IPS DF 6.9 (cell line): ENCODE measurements around the gene CMTM2.
"Not testable (repeated sequence)": the region's sequence is repeated elsewhere in the genome, so short reads cannot be mapped to it uniquely, and the experiment has no call there.

Source experiments
- DNase-seq: peaks from one replicate; pipeline ENCODE4 v3.0.0-alpha.2; 2013; ENCODE audit warnings: low read depth, low spot score
- H3K27ac ChIP-seq: one replicate; pipeline ENCODE4 v1.5.1; 2013; ENCODE audit warnings: low read length, control low read depth
- H3K27me3 ChIP-seq: 2 replicates; pipeline ENCODE4 v1.6.1; 2013; ENCODE audit warnings: mild to moderate bottlenecking, low read length; ENCODE audit not compliant: control insufficient read depth, insufficient read depth
- H3K36me3 ChIP-seq: 2 replicates; pipeline ENCODE4 v1.6.1; 2013; ENCODE audit warnings: low read length; ENCODE audit not compliant: control insufficient read depth, insufficient read depth
- H3K4me1 ChIP-seq: 2 replicates; pipeline ENCODE4 v1.6.1; 2013; ENCODE audit warnings: low read length; ENCODE audit not compliant: control insufficient read depth, insufficient read depth
- H3K4me3 ChIP-seq: 2 replicates; pipeline ENCODE4 v1.5.1; 2013; ENCODE audit warnings: mild to moderate bottlenecking, low read length
- H3K9me3 ChIP-seq: 2 replicates; pipeline ENCODE4 v1.6.1; 2013; ENCODE audit warnings: low read length, inconsistent platforms; ENCODE audit not compliant: control insufficient read depth, insufficient read depth
- WGBS: extraction: QIAGEN DNeasy Blood & Tissue Kit; methylation state at CpG from one replicate; pipeline ENCODE4 v1.1.7; 2013; ENCODE audit warnings: mixed read lengths, missing lambda C conversion rate; ENCODE audit not compliant: insufficient read length, insufficient coverage; 5-methylcytosine and 5-hydroxymethylcytosine counted together

The CMTM2 gene

GRCh38 chr16:66553223-66553622 is 26.0 kb upstream of the CMTM2 start:
- WGBS: no CpG with 5 or more reads among the region's 8 CpGs
- Histone ChIP-seq H3K36me3 (no peaks in the 10 kb centered on the region), H3K27me3 (no peaks in the 10 kb centered on the region; the same call in 1 of the 2 replicates), H3K27ac (no peak overlapping the region), H3K4me3 (no peak overlapping the region), H3K4me1 (0 out of 2 replicates have a peak, but pooled peaks cover 2% of the 10 kb centered on the region), H3K9me3 (no peaks in the 10 kb centered on the region)
- DNase-seq: no peak

GRCh38 chr16:66554021-66554420 is 25.2 kb upstream of the CMTM2 start:
- Histone ChIP-seq H3K9me3 (no peaks in the 10 kb centered on the region), H3K27me3 (no peaks in the 10 kb centered on the region; the same call in 1 of the 2 replicates), H3K4me1 (0 out of 2 replicates have a peak, but pooled peaks cover 2% of the 10 kb centered on the region), H3K36me3 (no peaks in the 10 kb centered on the region), H3K4me3 (no peak overlapping the region), H3K27ac (no peak overlapping the region)
- no peak for DNase-seq
- WGBS: no CpG with 5 or more reads among the region's 3 CpGs

- Histone ChIP-seq H3K27me3 (no peaks in the 10 kb centered on the region; the same call in 1 of the 2 replicates), H3K27ac (no peak overlapping the region), H3K4me1 (0 out of 2 replicates have a peak, but pooled peaks cover 2% of the 10 kb centered on the region), H3K36me3 (no peaks in the 10 kb centered on the region), H3K4me3 (no peak overlapping the region), H3K9me3 (no peaks in the 10 kb centered on the region)
- 100% methylated on average over 3 of the region's 6 CpGs for WGBS
- no peak for DNase-seq
These were observed 24.8 kb upstream of the CMTM2 start for GRCh38 chr16:66554495-66554894.

- no peak overlapping the region for H3K27ac ChIP-seq
- no peaks in the 10 kb centered on the region for H3K27me3 ChIP-seq
- no peak overlapping the region for H3K4me3 ChIP-seq
- no CpG with 5 or more reads among the region's 1 CpG for WGBS
- H3K9me3 ChIP-seq: no peaks in the 10 kb centered on the region
- no peak for DNase-seq
- H3K4me1 ChIP-seq: no peaks in the 10 kb centered on the region
- no peaks in the 10 kb centered on the region for H3K36me3 ChIP-seq
These were observed 19.2 kb upstream of the CMTM2 start for GRCh38 chr16:66560107-66560506.

- Histone ChIP-seq H3K27ac (no peak overlapping the region), H3K36me3 (peaks cover 3% of the 10 kb centered on the region; the same call in 1 of the 2 replicates), H3K4me3 (no peak overlapping the region), H3K4me1 (no peaks in the 10 kb centered on the region), H3K9me3 (no peaks in the 10 kb centered on the region), H3K27me3 (no peaks in the 10 kb centered on the region)
- no peak for DNase-seq
- no CpG with 5 or more reads among the region's 3 CpGs for WGBS
These were observed 17.7 kb upstream of the CMTM2 start for GRCh38 chr16:66561381-66562080.

- Histone ChIP-seq H3K4me1 (no peaks in the 10 kb centered on the region), H3K27ac (no peak overlapping the region), H3K27me3 (no peaks in the 10 kb centered on the region), H3K36me3 (peaks cover 4% of the 10 kb centered on the region; the same call in 1 of the 2 replicates), H3K4me3 (no peak overlapping the region), H3K9me3 (no peaks in the 10 kb centered on the region)
- DNase-seq: no peak
- WGBS: 83% methylated on average over 1 of the region's 1 CpG
These were observed 16.9 kb upstream of the CMTM2 start for GRCh38 chr16:66562409-66562808.

GRCh38 chr16:66562986-66563385 is 16.3 kb upstream of the CMTM2 start:
- no CpG with 5 or more reads among the region's 2 CpGs for WGBS
- Histone ChIP-seq H3K27me3 (no peaks in the 10 kb centered on the region), H3K4me3 (no peak overlapping the region), H3K4me1 (no peaks in the 10 kb centered on the region), H3K9me3 (no peaks in the 10 kb centered on the region), H3K36me3 (peaks cover 4% of the 10 kb centered on the region; the same call in 1 of the 2 replicates), H3K27ac (no peak overlapping the region)
- DNase-seq: no peak

GRCh38 chr16:66563574-66564334 is 15.5 kb upstream of the CMTM2 start:
- no peak overlapping the region for H3K27ac ChIP-seq
- no CpG with 5 or more reads among the region's 2 CpGs for WGBS
- no peak overlapping the region for H3K4me3 ChIP-seq
- H3K36me3 ChIP-seq: peaks cover 4% of the 10 kb centered on the region; the same call in 1 of the 2 replicates
- no peaks in the 10 kb centered on the region for H3K9me3 ChIP-seq
- no peaks in the 10 kb centered on the region for H3K4me1 ChIP-seq
- no peaks in the 10 kb centered on the region for H3K27me3 ChIP-seq
- DNase-seq: no peak

GRCh38 chr16:66566051-66566901 is 13.0 kb upstream of the CMTM2 start, which contains the start of gene CMTM1:
TSS of gene CMTM1 (plus strand) at chr16:66566439. CDS start at chr16:66566514, 75 bp downstream.
- Histone ChIP-seq H3K27me3 (no peaks in the 10 kb centered on the region), H3K36me3 (peaks cover 4% of the 10 kb centered on the region; the same call in 1 of the 2 replicates), H3K9me3 (no peaks in the 10 kb centered on the region), H3K27ac (no peak within 1 kb of the TSS), H3K4me1 (no peaks in the 10 kb centered on the region), H3K4me3 (no peak within 1 kb of the TSS)
- no CpG with 5 or more reads among the region's 54 CpGs for WGBS
- DNase-seq: no peak

- H3K27me3 ChIP-seq, H3K36me3 ChIP-seq, DNase-seq, H3K9me3 ChIP-seq, H3K4me1 ChIP-seq, H3K27ac ChIP-seq, H3K4me3 ChIP-seq: not testable (repeated sequence)
- no CpG with 5 or more reads among the region's 3 CpGs for WGBS
These were observed 12.0 kb upstream of the CMTM2 start for GRCh38 chr16:66567270-66567669.
